Activated T-cell treated with anti-CD3 and anti-CD28 coated beads, Interleukin-2, amount 50 U/mL, for 72 hours (primary cell): ENCODE data around the gene ATG10. TPM values are rescaled to one million over a fixed set of nuclear protein-coding genes. Genes with fewer than 3 reads are reported as not detected.
A peak's percentile ranks its signal among the peaks of the same experiment; 100 is the strongest.
"Not testable (repeated sequence)": the region's sequence is repeated elsewhere in the genome, so short reads cannot be mapped to it uniquely, and the experiment has no call there.

Experiments
- ATAC-seq, 2 donors: fragments of 150-1000 bp; cut with Tn5 transposase; replicated peaks in 1 of 2; 2 replicates each; pipeline ENCODE4 v1.10.0; 2021; ENCODE audit warnings: moderate library complexity in 2 of 2, mild to moderate bottlenecking in 1 of 2
- DNase-seq, 2 donors: peaks; one replicate each; pipeline ENCODE4 v3.0.0; 2021 to 2022; ENCODE audit warnings: mixed read lengths in 1 of 2
- H3K27ac Mint-ChIP-seq: one replicate; pipeline ENCODE4 v1.8.0; 2022; ENCODE audit warnings: mild to moderate bottlenecking, moderate library complexity, mixed read lengths
- H3K27me3 Mint-ChIP-seq: one replicate; pipeline ENCODE4 v1.8.0; 2022; ENCODE audit warnings: low read depth, mixed read lengths
- H3K36me3 Mint-ChIP-seq, 2 donors: one replicate each; pipeline ENCODE4 v1.8.0; 2022; ENCODE audit warnings: mixed read lengths in 2 of 2, mild to moderate bottlenecking in 1 of 2; ENCODE audit not compliant: insufficient read depth in 2 of 2
- H3K4me1 Mint-ChIP-seq: one replicate; pipeline ENCODE4 v1.8.0; 2022; ENCODE audit warnings: low read depth, mixed read lengths
- H3K4me3 Mint-ChIP-seq, 2 donors: one replicate each; pipeline ENCODE4 v1.8.0; 2022; ENCODE audit warnings: mild to moderate bottlenecking in 2 of 2, mixed read lengths in 2 of 2, moderate library complexity in 2 of 2
- H3K9me3 Mint-ChIP-seq, 2 donors: one replicate each; pipeline ENCODE4 v1.8.0; 2022; ENCODE audit warnings: mixed read lengths in 2 of 2
- total RNA-seq, 2 donors: library from RNA; stranded (reverse); gene quantifications; one replicate each; pipeline ENCODE4 v1.2.3, GENCODE V29; 2022

Gene ATG10
- total RNA-seq, 2 donors from 2014 or later: 8.5 to 11.7 TPM

DNA sequence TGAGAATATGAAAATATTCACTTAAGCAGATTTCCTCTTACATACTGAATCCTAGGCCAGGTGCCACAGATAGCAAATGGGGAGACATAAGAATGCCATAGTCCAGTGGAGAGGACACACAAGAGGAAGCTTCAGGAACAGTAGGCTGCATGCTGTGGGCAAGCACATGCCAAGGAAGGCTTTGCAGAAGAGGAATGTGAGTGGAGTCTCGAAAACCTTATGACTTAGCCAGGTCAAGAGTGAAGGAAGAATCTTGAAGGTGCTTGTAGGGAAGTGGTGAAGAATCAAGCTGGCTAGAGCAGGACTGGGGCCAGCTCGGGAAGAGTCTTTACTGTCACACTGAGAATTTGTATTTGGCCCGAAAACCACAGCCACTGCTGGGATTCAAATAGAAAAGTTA is 285.9 kb downstream of the ATG10 start:
- H3K27me3 Mint-ChIP-seq: no peaks in the 10 kb centered on the region
- H3K4me3 Mint-ChIP-seq: no peak overlapping the region
- ATAC-seq (no peak), DNase-seq (no peak)
- H3K4me1 Mint-ChIP-seq: no peaks in the 10 kb centered on the region
- H3K9me3 Mint-ChIP-seq: no peaks in the 10 kb centered on the region
- no peak overlapping the region for H3K27ac Mint-ChIP-seq
- no peaks in the 10 kb centered on the region for H3K36me3 Mint-ChIP-seq

DNA sequence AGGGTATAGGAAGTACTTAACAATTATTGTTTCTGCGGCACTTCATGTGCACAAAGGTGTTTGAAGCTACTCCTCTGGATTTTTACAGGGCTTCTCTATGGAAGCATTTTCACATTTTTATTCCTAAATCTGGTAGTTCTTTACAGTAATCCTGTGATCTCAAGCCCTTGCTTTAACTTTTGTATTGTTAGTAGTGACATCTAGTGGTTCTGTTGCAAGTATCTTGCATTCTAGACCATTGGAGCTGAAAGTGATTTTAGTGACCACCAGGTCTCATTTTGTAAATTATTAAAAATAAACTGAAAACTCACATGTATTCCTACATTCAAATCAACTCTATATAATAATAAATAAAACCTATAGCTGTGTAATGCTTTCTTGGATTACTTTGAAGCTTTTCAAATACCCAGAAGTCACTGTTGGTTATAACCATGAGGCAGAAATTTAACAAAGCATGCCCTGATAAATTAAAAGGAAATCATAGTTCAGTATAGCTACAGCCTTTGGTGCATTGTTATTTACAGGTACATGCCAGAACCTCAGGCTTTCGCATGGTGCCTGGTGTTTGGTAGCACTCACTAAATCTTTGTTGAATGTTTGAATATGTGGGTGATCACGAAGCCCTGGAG is 287.5 kb downstream of the ATG10 start:
- Mint-ChIP-seq H3K27ac (no peak overlapping the region), H3K9me3 (no peaks in the 10 kb centered on the region), H3K27me3 (no peaks in the 10 kb centered on the region), H3K4me1 (no peaks in the 10 kb centered on the region), H3K36me3 (no peaks in the 10 kb centered on the region), H3K4me3 (no peak overlapping the region)
- ATAC-seq: no peak
- DNase-seq: no peak

DNA sequence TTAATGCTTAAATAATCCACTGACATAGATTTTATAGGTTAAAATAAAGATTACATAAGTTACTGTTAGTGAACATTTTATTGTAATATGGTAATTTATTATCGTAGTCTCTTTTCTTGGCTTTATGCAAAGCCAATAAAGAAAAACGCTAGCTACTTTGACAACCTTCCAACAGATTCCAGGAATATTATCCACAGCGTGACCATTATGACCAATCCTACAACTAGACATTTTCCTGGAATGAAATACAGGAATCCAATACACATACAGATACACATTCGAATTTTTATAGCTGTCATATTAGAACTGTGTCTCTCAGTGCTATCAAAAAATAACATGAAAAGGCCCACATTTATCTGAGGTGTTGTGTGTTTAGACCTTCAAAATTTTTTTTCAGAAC is 293.2 kb downstream of the ATG10 start:
- DNase-seq (no peak), ATAC-seq (no peak)
- Mint-ChIP-seq H3K4me1 (no peaks in the 10 kb centered on the region), H3K9me3 (peaks cover 0 to 2% of the 10 kb centered on the region in 2 donors), H3K36me3 (peaks cover 2 to 4% of the 10 kb centered on the region in 2 donors), H3K27me3 (no peaks in the 10 kb centered on the region), H3K4me3 (no peak overlapping the region), H3K27ac (no peak overlapping the region)

GRCh38 chr5:82267297-82267933 is 295.6 kb downstream of the ATG10 start:
- not testable (repeated sequence) for DNase-seq, H3K27ac Mint-ChIP-seq, H3K36me3 Mint-ChIP-seq, H3K4me3 Mint-ChIP-seq, H3K4me1 Mint-ChIP-seq, ATAC-seq, H3K27me3 Mint-ChIP-seq, H3K9me3 Mint-ChIP-seq

DNA sequence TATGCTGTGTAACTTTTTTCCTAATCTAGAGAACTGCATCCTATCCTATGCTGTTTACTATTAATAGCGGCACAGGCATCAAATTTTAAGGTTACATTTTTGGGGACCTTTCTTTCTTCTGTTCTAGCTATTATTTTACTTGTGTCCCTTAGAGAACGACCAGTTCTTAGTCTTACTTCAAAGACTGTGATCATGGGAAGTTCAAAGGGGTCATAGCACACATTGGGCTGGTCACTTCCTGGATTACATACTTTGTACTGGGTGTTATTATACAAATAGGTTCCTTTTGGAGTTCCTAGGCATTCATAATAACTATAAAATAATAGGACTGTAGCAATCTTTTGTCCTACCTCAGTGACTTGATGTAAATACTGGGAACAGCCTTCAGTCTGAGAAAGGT is 297.5 kb downstream of the ATG10 start:
- not testable (repeated sequence) for H3K27me3 Mint-ChIP-seq, H3K4me3 Mint-ChIP-seq, H3K27ac Mint-ChIP-seq, H3K36me3 Mint-ChIP-seq, ATAC-seq, H3K9me3 Mint-ChIP-seq, DNase-seq
- H3K4me1 Mint-ChIP-seq: peaks cover 16% of the 10 kb centered on the region

- Mint-ChIP-seq H3K4me3 (peak overlapping the region in 1 of 2 donors; percentile 17), H3K36me3 (peaks cover 18 to 34% of the 10 kb centered on the region in 2 donors), H3K27ac (peak overlapping the region; percentile 59), H3K4me1 (peaks cover 33% of the 10 kb centered on the region)
- not testable (repeated sequence) for ATAC-seq, H3K27me3 Mint-ChIP-seq, DNase-seq, H3K9me3 Mint-ChIP-seq
Observed at GRCh38 chr5:82272571-82273356, 300.9 kb downstream of the ATG10 start.

DNA sequence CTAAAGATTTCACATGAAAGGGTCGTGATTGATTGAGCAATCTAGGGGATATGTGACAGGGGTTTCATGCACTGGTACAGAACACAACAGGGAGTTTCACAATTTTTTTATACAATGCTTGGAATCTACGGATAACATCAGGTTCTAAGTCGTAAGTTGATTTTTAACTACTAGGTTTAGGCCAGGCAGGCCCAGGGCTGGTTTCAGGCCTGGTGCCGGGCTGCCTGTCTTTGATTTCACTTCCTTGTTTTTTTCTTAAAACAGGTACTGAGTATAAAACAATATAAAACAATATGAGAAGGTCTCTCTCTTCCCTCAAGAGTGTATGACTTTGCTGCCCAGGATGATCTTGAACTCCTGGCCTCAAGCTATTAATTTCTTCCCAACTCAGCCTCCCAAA is 301.6 kb downstream of the ATG10 start:
- H3K36me3 Mint-ChIP-seq: peaks cover 20 to 37% of the 10 kb centered on the region in 2 donors
- not testable (repeated sequence) for ATAC-seq, H3K9me3 Mint-ChIP-seq, H3K27me3 Mint-ChIP-seq, H3K4me3 Mint-ChIP-seq, DNase-seq
- peaks cover 36% of the 10 kb centered on the region for H3K4me1 Mint-ChIP-seq
- H3K27ac Mint-ChIP-seq: peak overlapping the region; percentile 46

DNA sequence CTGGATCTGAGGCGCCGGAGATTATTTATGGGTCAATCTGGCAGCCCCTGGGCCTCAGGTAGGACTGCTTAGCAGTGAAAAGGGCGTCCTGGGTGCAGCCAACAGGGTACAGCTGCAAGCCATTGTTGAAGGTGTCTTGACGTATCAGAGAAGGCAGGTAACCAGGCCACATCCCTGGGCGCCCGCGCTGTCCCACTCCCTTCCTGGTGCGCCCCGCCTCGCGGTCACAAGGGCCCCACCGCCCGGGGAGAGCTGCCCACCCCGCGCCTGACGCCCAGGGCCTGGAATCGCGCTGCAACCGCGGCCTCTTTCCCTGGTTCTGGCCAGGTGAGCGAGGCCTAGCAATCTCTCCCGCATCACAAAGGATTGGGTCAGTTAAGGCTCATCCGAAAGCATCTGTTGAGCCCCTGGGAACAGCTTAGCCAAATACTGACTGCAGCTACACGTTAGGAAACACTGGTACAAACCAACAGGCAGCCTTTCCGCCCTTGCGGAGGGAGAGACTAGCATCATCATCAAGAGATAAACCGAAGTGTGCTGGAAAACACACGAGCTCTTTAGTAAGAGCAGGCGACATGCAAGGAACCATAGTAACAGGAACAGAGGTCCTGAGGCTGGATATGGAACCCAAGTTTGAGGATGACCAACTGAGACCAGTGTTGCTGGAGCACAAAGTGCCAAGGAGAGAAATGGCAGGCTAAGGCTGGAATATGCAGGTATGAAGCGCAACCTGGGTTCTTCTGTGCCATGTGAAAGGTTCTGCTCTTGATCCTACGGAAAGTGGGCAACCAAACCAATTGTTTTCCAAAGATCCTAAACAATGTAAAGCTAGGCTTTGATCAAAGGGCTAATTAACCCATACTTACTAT is 302.8 kb downstream of the ATG10 start:
- DNase-seq (no peak), ATAC-seq (no peak)
- Mint-ChIP-seq H3K27ac (no peak overlapping the region), H3K9me3 (no peaks in the 10 kb centered on the region), H3K4me1 (peaks cover 45% of the 10 kb centered on the region), H3K27me3 (no peaks in the 10 kb centered on the region), H3K4me3 (no peak overlapping the region), H3K36me3 (peaks cover 21 to 37% of the 10 kb centered on the region in 2 donors)

- Mint-ChIP-seq H3K36me3 (peaks cover 19 to 37% of the 10 kb centered on the region in 2 donors), H3K4me3 (peak overlapping the region in 1 of 2 donors; percentile 1), H3K27me3 (no peaks in the 10 kb centered on the region), H3K27ac (peak overlapping the region; percentile 26), H3K9me3 (no peaks in the 10 kb centered on the region), H3K4me1 (peaks cover 52% of the 10 kb centered on the region)
- DNase-seq (no peak), ATAC-seq (no peak)
Observed at GRCh38 chr5:82275216-82275664, 303.4 kb downstream of the ATG10 start.

DNA sequence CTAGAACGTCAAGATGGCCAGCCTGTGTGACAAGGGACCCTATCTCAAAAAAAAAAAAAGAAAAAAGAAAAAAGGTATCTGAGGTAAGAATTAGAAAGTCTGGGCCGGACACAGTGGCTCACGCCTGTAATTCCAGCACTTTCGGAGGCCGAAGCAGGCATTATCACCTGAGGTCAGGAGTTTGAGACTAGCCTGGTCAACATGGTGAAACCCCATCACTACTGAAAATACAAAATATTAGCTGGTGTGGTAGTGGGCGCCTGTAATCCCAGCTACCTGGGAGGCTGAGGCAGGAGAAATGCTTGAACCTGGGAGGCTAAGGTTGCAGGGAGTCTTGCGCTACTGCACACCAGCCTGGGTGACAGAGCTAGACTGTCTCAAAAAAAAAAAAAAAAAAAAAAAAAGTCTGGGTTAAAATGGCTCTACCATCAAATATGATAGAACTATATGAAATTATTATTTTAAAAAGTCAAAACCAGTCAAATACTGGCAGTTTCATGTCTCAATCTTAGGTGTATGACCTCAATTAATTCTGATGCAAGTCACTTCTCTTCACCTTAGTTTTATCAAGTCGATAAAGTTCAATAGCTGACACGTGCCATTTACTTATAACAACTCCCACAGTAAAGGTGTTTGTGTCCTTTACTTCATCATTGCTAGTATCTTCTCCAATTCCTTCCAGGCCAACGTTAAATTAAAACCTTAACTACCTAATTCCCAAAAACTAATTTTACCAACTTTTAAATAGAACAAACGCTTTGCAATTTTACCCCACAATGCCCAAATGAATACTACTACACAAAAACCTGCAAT is 305.2 kb downstream of the ATG10 start:
- Mint-ChIP-seq H3K4me3 (peak overlapping the region; percentile 94 to 100), H3K4me1 (peaks cover 66% of the 10 kb centered on the region), H3K36me3 (peaks cover 16 to 37% of the 10 kb centered on the region in 2 donors), H3K27me3 (no peaks in the 10 kb centered on the region), H3K27ac (peak overlapping the region; percentile 99), H3K9me3 (no peaks in the 10 kb centered on the region)
- ATAC-seq (no peak), DNase-seq (no peak)

GRCh38 chr5:82277613-82277986 is 305.8 kb downstream of the ATG10 start:
- DNase-seq: no peak
- ATAC-seq: no peak
- Mint-ChIP-seq H3K4me3 (peak overlapping the region; percentile 94 to 100), H3K9me3 (no peaks in the 10 kb centered on the region), H3K27ac (peak overlapping the region; percentile 99), H3K27me3 (no peaks in the 10 kb centered on the region), H3K36me3 (peaks cover 16 to 34% of the 10 kb centered on the region in 2 donors), H3K4me1 (peaks cover 63% of the 10 kb centered on the region)
